HG03103 (cell line): Measurements from ENCODE around the gene TMEM164.

Experiments used
- ATAC-seq: cut with Tn5 transposase; IDR thresholded peaks from one replicate; pipeline ENCODE4 v1.9.1; 2021; ENCODE audit warnings: low read depth; ENCODE audit not compliant: unreplicated experiment

Gene TMEM164

DNA sequence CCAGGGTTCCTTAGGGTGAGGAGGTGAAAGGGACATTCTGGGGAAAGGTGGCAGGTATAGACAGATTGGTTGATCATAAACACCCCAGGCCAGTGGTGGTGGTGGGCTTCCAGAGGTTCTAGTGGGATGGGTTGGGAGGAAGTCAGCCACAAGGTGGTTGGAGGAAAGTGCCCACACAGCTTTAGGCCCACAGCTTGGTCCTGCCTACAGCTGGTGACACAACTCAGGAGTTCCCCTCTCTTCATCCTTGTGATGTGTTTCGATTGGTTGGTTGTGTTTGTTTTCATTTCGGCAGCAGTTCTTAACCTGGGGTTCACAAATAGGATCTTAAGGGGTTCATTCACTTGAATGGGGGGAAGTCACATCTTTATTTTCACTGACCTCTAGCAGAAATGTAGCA lies 157.0 kb downstream of the TMEM164 start:
- ATAC-seq, result no peak

DNA sequence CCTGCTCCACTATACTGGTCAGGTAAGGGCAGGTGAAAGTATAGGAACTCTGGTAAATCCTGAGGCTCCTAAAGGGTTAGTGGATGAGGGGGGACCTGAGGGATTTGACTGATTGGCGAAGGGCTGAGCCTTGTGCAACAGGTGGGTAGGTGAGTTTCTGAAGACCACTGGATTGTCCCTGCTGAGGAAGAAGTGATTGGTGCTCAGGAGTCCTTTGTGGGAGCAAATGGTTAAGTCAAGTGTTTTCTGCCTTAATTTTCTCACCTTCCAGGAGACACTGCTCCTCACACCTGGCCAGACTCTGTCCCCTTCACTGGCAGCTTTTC lies 158.4 kb downstream of the TMEM164 start:
- no peak for ATAC-seq

DNA sequence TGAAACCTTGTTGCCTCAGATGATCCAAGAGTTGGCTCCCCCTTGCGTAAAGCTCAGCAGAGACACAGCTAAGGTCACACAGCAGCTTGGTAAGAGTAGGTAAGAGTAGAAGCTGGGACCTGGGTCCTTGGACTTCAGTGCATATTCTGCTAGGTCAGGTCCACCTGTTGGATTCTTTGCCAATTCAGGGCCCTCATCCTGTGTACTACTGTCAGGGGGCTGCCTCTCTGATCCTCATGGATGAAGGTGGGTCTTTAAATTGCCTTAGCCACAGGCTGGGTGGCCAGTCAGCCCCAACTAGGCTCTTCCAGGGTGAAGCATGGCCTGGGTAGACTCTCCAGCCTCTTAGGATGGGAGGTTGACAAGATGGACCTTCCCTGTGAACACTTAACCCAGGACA lies 159.2 kb downstream of the TMEM164 start:
- no peak for ATAC-seq

DNA sequence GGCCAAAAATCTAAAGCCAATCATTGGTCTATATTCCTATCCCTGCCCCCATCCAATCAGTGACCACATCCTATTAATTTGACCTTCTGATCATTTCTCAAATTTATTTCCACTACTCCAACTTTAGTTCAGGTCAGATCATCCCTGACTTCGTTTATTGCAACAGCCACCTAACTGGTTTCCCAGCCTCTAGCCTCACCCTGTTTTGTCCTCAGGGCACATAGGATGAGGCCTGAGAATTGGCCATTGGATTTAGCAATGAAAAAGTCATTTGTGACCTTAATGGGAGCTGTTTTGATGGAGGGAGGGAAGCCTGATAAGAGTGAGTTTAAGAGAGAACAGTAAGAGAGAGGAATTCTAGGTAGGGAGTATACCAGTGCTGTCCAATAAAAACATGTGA lies 160.0 kb downstream of the TMEM164 start:
- ATAC-seq, result no peak

DNA sequence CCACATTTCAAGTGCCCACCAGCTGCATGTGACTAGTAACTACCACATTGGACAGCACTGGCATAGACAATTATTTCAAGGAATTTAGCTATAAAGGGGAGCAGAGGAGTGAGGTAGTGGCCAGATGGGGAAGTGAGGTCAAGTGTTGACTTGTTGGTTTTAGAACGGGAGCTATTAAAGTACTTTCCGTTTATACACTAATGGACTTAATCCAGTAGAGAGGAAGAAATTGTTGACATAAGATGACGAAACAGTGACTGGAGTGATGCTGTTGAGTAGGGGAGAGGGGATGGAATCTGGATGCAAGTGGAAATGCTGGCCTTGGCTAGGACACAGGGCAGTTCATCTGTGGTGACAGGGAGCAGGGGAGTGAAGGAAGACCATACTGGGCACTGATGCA lies 160.6 kb downstream of the TMEM164 start:
- no peak for ATAC-seq

DNA sequence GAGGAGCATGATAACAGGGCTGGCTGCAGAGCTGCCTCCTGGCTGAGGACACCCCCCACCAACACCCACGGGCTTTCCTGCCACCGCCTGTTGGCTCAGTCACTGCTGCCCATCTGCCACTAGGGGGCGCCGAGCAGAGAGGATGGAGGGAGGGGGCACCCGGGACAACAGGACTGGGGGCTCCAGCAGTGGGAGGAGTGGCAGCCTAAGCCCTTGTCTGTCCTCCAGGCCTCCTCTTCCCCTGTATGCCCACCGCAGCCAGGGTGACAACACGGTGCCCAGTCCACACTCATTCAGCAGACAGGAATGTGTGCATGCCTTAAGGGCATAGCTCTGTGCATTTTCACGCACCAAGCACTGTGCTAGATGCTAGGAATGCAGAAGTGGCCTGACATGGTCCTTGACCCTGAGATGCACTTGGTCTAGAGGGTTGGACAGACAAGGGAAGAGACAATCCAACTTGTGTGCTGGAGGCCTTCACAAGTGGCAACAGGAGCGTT lies 165.1 kb downstream of the TMEM164 start:
- ATAC-seq, result no peak

DNA sequence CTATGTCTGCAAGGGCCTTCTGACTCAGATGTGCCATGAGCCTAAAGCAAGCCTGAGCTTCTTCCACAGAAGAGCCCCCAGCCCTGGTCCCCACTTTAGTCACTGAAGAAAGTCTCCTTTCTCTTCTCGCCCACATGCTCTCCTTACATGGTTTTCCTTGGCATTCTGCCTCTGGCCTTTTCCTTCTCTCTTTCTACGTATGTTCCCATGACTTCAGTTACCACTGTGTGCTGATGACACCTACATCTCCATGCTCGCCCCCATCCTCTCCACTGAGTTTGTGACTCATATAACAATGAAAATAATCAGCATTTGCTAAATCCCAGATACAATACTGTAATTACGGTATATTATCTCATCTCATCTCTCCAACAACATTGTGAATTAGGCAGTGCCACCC lies 165.7 kb downstream of the TMEM164 start:
- no peak for ATAC-seq

DNA sequence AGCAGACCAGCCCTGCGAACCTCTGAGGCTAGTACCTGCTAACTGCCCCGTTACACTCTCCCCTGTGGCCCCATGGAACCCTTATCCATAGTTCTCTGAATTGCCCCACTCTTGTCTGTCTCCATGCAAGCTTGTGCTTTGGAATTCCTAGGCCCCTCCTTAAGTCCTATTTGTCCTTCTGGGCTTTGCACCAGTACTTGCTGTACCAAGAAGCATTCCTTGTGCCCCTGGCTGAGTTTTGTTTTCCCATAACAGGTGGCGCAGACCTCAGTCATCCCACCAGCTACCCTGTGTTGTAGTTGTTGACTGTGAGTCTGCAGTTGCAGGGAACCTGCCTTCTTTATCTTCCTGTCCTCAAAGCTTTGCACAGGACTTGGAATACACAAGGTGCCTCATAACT lies 167.1 kb downstream of the TMEM164 start:
- ATAC-seq, result no peak

DNA sequence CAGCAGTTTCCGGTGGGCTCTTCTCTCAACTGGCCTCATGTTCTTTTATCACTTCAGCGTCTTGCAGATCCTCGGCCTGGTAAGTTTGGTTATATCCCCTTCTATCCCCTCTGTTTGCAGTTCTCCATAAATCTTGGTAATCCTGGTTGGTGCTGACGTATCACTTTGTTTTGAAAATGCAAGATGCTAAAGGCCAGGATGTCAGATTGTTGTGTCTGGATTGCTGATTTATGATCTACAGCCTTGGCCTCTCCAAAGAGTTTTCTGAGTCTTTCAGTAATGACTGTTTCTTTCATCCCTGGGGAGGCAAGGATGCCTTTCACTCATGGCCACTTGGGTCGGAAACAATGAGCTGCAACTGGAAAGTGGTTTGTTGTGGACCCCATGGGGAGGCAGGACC lies 168.5 kb downstream of the TMEM164 start:
- ATAC-seq, result no peak

DNA sequence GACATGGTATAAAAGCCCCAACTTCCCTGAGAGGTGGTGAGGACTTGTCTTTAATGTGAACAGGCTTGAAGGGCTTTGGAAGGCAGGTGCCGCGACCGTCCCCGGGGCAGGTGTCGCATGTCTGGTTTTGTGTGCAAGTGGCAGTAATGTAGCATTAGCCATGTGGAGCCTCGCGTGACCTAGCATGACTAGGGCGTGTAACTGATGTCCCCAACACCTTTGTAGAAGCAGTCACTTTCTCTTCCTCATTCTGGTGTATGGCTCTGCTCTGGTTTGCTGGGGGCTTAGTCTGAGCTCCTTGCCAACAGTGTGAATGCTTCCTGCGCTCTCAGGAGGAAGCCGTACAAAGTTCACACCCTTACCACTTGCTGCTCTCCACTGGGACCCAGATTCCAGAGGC lies 169.3 kb downstream of the TMEM164 start:
- peak; percentile 98 for ATAC-seq

DNA sequence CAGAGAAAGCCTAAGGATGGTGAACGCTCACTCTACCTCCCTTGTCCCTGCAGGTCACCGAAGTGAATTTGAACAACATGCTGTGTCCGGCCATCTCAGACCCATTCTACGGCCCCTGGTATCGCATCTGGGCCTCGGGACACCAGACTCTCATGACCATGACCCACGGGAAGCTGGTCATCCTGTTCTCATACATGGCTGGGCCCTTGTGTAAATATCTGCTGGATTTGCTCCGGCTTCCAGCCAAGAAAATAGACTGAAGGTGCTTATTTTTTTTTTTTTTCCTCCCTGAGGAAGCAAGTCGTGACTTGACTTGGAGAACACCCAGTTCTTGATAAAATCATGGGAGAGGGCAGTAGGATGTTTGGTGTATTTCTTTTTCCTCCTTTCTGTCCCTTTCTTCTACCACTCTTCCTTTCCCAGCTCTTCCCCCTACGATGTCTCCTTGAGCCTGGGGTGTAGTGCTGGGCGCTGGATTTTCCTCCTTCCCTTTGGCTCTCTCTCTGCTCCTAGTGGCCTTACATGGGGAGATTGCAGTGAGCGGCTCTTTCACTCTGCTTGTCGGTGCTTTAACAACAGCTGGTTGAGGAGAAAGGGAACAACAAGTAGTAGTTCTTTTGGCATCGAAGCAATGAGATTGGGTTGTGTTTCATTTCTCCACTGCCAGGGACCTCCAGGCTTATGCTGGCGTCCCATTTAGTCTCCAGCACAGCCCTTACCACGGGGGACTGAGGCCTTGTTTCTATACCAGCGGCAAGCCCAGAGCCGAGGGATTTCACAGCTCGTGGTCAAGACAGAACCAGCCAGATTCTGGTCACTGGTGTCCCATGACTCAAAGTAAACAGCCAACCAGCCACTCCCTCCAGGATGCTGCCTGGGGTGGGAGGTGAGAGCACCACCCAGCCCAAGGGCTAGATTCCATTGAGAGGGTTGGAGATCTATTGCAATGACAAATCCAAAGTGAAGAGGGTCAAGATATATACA lies 170.6 kb downstream of the TMEM164 start:
- no peak for ATAC-seq

DNA sequence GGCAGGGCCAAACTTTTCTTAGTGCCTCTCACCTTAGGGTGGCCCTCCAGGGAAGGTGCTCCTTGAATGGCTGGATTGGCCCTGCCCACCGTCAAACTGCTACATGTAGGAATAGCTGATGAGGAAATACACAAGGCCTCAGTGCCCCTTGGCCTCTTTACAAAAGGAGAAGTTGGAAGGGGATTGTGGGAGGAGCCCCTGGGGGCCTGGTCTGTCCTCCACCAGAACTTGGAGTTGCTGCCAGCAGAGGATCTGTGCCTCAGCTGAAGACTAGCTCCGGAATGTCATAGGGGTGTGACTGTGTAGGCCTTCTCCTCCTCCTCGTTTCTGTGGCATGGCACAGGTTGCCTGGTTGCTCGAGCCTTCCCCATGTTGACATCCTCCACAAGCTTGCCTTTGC lies 172.2 kb downstream of the TMEM164 start:
- ATAC-seq, result no peak

DNA sequence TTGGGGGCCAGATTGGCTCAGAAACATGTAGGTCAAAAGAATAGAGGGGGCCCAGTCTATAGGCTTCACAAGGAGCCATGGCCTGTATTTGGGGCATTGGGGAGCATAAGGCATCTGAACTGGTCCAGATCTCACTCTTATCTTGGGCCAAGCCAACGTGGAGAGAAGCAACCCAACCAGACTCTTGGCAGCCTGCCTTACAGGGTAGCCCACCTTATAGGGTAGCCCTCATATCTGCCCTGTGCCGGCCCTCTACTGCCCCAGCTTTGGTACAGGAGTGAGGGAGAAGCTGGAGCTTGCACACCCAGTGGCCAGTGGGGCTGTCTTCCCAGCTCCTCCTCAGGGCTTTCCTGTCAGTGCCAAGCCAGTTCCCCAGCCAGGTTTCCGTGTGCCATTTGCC lies 172.8 kb downstream of the TMEM164 start:
- ATAC-seq, result no peak

DNA sequence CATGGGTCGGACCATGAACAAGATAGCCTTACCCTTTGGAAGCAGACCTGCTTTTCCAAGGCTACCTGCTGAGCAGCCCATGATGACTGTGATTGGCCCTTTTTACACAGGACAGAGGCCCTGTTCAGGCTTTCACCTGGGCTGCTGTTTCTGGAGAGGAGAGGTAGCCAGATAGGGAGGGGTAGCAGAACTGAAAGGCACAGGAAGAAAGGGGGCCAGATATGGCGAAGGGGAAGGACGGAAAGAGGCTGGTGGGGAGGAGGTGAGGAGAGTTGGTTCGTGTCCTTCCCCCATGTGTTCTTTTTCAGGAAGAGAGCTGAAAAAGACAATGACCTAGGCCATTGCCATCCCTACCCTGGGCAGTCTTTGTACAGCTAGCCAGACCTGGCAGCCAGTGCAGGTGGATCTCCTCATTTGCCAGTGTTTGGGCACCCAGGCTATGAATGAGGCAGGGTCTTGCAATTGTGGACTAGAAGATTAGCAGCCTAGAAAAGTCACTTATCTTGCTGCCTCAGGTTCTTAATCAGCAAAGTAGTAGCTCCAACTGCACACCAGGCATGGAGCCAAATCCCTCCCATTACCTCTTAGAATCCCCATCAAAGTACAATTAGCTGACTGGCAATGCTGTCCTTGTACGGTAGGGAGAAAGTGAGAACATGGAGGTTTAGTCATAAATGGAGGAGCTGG lies 175.4 kb downstream of the TMEM164 start:
- no peak for ATAC-seq

DNA sequence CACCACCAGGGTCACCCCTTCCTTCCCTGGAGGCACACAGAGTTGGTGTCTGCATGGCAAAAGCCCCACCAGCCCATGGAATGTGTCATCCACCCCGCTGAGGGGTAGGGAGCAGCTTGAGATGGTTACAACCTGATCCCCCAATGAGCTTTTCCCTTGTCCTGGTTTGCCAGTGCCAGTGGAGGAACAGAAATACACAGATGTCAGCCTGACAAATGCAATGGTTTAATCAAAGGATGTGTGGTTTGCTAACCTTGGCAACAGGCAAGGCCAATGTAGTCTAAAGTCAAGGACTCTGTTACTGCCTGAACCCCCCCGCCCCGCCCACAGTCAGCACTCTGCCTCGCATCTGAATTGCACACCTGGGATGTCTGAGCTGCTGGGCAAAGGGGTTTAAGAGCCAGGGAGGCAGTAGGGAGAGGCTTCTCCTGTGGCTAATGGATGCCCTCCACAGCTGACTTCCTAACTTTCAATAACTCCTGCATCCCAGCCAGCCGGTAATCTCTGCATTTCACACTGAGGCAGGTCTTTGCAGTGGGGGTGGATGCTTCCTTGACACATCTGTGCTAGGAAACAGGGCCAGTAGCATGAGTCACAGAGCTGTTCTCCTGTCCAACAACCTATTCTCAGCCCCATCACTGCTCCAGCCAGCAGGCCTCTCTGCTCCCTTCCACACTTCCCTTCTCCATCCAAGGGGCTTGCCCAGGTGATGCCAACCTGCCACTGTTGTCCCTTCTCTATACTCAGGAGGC lies 177.4 kb downstream of the TMEM164 start:
- peak; percentile 27 for ATAC-seq

DNA sequence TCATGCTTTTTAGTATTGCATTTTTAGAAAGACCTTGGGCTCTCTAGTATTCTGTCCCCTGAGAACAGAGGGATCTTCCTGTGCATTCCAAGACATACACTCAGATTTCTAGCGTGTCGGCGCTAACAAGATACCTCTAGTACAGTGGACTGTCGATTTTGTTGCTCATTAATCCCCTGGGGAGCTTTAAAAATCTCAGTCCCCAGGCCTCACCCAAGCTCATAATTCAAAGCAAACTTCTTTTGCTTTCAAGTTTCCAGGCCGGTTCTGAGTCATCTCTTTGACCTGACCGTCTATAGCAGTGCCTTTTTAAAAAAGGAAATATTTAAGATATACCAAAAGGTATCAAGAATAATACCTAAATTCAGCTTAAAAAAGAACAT lies 178.0 kb downstream of the TMEM164 start:
- ATAC-seq, result peak; percentile 82

DNA sequence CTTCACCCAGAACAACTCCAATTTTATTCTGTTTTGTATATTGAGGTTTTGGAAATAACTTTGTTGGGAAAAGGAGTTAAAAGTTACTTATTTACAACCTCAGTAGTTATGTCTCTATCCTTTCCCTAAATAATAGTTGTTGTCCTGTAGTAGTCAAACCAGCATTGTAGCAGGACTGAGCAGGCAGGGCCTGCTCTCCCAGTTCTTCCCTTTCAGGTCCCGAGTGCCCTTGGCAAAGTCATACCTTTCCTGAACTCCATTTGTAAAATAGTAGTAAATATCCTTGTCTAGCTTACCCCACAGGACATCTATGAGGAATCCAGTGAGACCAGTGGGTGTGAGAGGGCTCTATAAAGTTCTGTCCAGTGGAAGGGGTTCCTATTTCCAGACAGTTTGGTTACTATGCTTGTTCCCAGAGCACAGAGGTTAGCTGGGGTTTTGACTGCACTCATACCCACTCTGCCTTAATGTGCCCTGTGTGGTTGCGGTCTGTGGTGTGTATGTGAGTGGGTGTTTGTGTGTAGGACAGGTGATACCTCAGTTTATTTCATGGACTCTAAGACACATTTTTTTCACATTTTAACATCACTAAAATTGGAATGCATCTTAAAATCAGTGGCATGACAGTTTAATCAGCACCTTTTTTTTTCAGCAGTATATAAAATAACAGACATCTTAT lies 178.7 kb downstream of the TMEM164 start:
- no peak for ATAC-seq

DNA sequence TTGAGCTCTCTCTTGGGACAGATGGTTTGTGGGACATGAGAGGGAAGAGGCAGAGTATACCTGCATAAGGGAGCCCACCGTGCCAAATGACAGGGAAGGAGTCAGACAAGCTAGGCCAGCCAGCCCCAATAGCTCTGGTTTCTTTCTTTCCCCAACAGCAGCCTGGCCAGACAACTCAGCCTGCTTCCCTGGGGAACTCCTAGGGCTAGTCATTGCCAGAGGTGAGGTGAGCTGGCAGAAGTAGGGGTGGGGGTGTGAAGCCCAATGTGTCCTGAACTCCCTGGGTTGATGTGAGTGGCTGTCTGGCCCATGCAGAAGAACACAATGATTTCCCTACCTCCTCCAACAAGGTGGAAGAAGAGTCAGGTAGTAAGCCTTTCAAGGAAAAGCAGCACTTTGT lies 179.4 kb downstream of the TMEM164 start:
- ATAC-seq, result no peak

DNA sequence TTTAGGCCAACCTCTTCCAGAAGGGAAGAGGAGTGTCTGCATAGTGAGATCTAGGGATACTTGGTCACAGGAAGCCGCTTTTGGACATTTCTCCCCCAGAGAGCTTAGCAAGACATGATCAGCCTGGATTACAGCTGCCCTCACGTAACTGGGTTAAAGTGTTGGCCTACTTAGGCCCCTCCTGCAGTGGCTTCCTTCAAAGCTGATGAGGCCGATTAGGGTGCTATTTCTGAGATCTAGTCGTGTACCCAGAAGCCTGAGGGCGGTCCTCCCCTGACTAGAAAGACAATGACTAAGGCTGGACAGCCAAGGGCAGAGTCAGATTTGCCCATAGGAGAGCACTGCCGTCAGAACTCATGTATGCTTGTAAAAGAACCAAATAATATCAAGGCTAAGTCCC lies 180.0 kb downstream of the TMEM164 start:
- ATAC-seq, result no peak

DNA sequence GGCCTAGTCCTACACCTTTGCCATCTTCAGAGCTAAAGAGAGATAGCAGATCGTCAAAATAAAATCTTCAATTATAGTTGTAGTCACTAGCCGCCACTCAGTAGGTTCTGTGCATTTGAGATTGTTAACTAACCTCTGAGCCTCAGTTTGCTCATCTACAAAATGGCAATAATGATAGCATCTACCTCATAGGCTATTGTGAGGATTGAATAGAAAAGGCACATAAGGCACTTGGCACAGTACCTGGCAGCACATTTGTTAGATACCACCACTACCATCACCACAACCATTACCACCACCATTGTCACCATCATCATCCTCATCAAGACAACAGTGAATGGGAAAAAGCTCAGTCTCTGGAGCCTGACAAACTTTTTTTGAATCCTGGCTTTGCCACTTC lies 180.4 kb downstream of the TMEM164 start:
- ATAC-seq, result no peak
